Astrocyte of the cerebellum (primary cell): ENCODE results near the gene ZC2HC1C.
"Not testable (repeated sequence)": the region's sequence is repeated elsewhere in the genome, so short reads cannot be mapped to it uniquely, and the experiment has no call there.

ENCODE experiments used
- DNase-seq: peaks from one replicate; pipeline ENCODE4 v3.0.0-alpha.2; 2011; ENCODE audit warnings: low read depth
- H3K4me3 ChIP-seq: 2 replicates; pipeline ENCODE4 v1.5.1; 2011; ENCODE audit warnings: mild to moderate bottlenecking, low read depth, low read length, moderate library complexity
- in situ Hi-C: cut with HindIII; loops from 2 replicates; pipeline ENCODE4 v1.10.0; 2017; ENCODE audit warnings: low sequenced_read_pairs
- TF ChIP-seq, protein P1 (sequence below): IDR thresholded peaks from 2 replicates; pipeline ENCODE4 v1.5.1; 2012; ENCODE audit warnings: low read length, low read depth, moderate library complexity, mild to moderate bottlenecking; ENCODE audit errors: missing control alignments

Gene ZC2HC1C

DNA sequence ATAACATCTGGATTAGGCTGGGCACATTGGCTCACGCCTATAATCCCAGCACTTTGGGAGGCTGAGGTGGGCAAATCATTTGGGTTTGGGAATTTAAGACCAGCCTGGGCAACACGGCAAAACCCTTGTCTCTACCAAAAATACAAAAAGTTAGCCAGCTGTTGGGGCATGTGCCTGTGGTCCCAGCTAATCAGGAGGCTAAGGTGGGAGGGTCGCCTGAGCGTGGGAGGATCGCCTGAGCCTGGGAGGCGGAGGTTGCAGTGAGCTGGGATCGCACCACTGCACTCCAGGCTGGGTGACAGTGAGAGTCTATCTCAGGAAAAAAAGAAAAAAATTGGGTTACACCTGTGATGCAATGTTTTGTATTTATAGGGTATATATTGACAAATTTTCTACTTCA, 52.1 kb downstream of the ZC2HC1C start:
- TF ChIP-seq, protein P1, sequence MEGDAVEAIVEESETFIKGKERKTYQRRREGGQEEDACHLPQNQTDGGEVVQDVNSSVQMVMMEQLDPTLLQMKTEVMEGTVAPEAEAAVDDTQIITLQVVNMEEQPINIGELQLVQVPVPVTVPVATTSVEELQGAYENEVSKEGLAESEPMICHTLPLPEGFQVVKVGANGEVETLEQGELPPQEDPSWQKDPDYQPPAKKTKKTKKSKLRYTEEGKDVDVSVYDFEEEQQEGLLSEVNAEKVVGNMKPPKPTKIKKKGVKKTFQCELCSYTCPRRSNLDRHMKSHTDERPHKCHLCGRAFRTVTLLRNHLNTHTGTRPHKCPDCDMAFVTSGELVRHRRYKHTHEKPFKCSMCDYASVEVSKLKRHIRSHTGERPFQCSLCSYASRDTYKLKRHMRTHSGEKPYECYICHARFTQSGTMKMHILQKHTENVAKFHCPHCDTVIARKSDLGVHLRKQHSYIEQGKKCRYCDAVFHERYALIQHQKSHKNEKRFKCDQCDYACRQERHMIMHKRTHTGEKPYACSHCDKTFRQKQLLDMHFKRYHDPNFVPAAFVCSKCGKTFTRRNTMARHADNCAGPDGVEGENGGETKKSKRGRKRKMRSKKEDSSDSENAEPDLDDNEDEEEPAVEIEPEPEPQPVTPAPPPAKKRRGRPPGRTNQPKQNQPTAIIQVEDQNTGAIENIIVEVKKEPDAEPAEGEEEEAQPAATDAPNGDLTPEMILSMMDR = no peak
- in situ Hi-C loops = no loop called here
- H3K4me3 ChIP-seq = no peak overlapping the region
- no peak for DNase-seq

DNA sequence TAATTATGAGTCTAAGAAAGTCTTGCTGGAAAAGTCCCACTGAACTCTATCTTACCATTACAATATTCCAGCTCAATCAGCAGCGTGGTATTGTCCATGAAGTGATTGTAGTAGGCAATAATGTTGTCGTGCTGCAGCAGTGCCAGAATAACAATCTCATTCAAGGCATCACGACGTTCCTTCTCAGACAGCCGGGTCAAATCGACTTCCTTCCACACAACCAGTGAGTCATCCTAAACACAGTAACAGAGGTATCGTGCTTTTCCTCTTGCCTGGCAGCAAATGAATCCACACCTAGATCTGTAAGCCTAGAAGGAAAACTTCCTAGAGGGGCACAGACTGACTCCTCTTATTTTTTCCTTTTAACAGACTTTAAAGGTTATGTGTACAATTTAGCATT, 54.5 kb downstream of the ZC2HC1C start:
- peak; percentile 60 for DNase-seq
- in situ Hi-C loops = no loop called here
- H3K4me3 ChIP-seq = no peak overlapping the region
- TF ChIP-seq, protein P1 = no peak

DNA sequence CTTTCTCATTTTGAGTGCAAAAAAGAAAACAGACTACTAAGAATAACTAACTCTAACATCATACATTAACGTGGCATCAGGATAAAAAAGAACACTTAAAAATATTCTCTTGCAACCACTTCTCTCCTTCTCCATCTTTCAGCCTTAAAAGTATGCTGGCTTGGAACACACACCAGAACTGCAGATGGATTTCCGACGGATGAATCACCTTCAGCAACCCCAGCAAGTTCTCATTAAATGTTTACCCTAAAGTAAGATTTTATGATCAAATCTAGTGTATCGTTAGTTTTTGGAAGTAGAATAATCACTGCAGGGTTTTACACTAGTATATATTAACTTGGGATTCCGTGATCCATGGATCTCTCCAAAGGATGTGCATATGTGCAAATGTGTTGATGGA, 56.2 kb downstream of the ZC2HC1C start:
- TF ChIP-seq, protein P1 = no peak
- no peak for DNase-seq
- in situ Hi-C loops = loop anchor here (25.0 kb wide), 1 partner anchor 362 kb away; no protein-coding TSS in a partner anchor
- H3K4me3 ChIP-seq = peak overlapping the region; percentile 58

DNA sequence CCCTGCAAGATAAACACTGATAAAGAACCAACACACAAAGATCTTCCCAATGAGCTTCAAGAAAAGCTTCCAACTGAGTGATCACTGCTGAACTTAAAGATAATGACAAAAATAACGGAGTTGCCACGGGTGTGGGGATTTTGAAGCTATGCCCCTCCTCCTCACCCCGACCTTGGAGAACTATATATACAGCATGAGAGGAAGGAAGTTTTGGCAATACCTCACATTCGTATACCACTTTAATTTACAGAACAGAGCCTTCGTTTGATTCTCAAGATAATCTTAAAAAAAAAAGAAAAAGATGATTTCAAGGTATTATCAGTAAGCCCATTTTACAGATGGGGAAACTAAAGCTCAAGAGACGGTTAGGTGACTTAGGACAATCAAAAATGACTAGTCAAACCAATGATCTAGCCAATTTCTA, 56.7 kb downstream of the ZC2HC1C start:
- H3K4me3 ChIP-seq = peak overlapping the region; percentile 58
- in situ Hi-C loops = loop anchor here (25.0 kb wide), 1 partner anchor 361 kb away; no protein-coding TSS in a partner anchor
- TF ChIP-seq, protein P1 = no peak
- no peak for DNase-seq

DNA sequence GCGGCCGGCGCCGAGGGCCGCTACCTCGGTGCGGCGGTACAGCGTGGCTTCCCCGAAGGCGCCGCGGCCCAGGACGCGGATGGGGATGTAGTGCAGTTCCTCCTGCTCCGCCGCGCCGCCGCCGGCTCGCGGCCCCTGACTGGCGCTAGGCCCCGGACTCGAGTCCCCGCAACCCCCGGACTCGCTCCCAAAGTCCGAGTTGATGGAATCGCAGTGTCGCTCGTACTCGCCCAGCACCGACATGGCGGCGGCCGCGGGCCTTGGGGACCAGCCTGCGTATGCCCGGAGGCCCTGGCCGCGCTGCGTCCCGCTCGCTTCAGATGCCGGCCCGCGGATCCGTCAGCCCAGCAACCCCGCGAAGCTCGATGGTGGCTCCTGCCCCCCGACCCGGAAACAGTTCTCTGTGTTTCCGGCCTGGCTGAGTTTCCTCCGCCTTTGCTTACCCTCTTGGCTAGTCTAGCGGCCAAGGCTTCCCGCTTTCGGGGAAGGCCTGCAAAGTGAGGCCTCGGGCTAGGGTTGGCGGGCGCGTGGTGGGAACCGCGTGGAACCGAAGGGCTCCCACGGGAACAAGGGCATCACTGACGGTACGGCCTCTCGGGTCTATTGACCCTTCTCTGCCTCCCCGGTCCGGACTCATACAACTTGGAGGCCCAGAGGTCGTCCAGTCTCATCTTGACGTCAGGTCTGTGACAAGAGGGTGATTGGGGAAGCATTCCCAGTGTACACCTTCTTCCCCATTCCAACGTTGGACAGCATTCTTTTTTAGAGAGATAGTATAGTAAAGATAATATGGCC, 57.4 kb downstream of the ZC2HC1C start, which contains the start of gene NEK9:
Gene NEK9 (minus strand): TSS at position 370 of the 795 bp plus-strand sequence. CDS start 127 bp downstream, at position 243.
- DNase-seq = no peak
- TF ChIP-seq, protein P1 = no peak
- H3K4me3 ChIP-seq = peak within 1 kb of the TSS; percentile 58
- in situ Hi-C loops = loop anchor here (25.0 kb wide), 1 partner anchor 360 kb away; no protein-coding TSS in a partner anchor

DNA sequence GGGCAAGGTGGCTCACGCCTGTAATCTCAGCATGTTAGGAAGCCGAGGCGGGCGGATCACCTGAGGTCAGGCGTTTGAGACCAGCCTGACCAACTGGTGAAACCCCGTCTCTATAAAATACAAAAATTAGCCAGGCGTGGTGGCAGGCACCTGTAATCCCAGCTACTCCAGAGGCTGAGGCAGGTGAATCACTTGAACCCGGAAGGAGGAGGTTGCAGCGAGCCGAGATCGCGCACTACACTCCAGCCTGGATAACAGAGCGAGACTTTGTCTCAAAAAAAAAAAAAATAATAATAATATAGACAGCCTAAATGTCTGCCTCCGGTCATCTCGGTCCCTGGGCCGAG, 58.0 kb downstream of the ZC2HC1C start:
- in situ Hi-C loops = loop anchor here (25.0 kb wide), 1 partner anchor 360 kb away; no protein-coding TSS in a partner anchor
- not testable (repeated sequence) for DNase-seq
- peak overlapping the region; percentile 58 for H3K4me3 ChIP-seq
